Peyer's patch (tissue), 4 donors: ENCODE measurements around the gene PCSK5.

Experiments used
- CTCF ChIP-seq, 6 experiments: fragments of 450-650 bp in 4 of 6; fragments of 200-600 bp in 2 of 6; sonication (generic) in 1 of 6; IDR thresholded peaks; one replicate each; pipeline ENCODE4 v1.5.1; 2017 to 2019; ENCODE audit warnings: antibody characterized with exemption in 6 of 6, mild to moderate bottlenecking in 3 of 6, moderate library complexity in 1 of 6
- POLR2A ChIP-seq, 2 donors: fragments of 450-650 bp; IDR thresholded peaks; one replicate each; pipeline ENCODE4 v1.5.1; 2017; ENCODE audit warnings: antibody characterized with exemption in 2 of 2, mild to moderate bottlenecking in 2 of 2, moderate library complexity in 2 of 2

DNA sequence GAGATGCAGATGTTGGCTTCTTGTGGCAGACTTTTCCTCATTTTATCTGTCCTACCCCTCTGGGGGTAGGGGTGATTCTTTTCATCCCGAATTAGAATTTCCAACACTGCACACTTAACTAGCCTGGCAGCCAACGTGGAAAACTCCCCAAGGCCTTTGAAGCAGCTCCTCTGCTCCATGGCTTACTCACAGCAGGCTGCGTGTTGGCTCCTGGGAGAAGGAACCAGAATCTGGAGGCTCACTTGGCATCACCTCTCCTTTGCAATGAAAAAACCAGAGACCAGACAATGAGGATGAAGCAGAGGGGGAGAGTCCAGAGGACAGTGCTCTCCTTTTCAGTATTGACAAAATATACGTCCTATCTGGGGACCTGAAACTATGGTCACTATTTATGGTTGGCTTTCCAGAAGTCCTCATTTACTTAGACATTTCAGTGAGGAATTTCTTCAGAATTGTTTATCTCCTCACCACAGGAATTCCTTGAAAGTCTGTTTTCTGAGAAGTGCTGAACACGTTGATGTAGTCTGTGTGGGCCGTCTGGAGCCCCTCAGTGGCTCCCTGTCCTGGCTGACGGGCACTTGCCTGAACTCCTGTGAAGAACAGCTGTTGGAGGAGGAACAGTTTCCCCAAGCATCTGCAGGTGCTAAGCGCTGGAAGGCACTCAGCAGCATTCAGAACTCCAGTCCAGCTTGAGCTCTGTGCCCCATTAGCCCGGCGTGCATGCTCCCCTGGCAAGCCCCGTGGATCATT lies 272.5 kb downstream of the PCSK5 start:
- TF ChIP-seq CTCF (IDR thresholded peaks at IDR 0.05), result no peak
- no peak for TF ChIP-seq POLR2A (IDR thresholded peaks at IDR 0.05)
